Neural cell (in vitro differentiated cells): ENCODE measurements around the gene RNU6-9.

ENCODE experiments used
- CTCF ChIP-seq: fragments of 450-650 bp; IDR thresholded peaks from 2 replicates; pipeline ENCODE4 v1.5.1; 2014; ENCODE audit warnings: antibody characterized with exemption, mild to moderate bottlenecking, moderate library complexity; ENCODE audit not compliant: poor library complexity, severe bottlenecking
- MXI1 ChIP-seq: fragments of 450-650 bp; conservative IDR thresholded peaks from 2 replicates; pipeline ENCODE4 v1.6.1; 2014; ENCODE audit warnings: antibody characterized with exemption, mild to moderate bottlenecking; ENCODE audit not compliant: poor library complexity, severe bottlenecking
- POLR2AphosphoS5 ChIP-seq: IDR thresholded peaks from 2 replicates; pipeline ENCODE4 v1.6.1; 2012
- RAD21 ChIP-seq: fragments of 450-650 bp; conservative IDR thresholded peaks from 2 replicates; pipeline ENCODE4 v1.6.1; 2014; ENCODE audit warnings: antibody characterized with exemption, mild to moderate bottlenecking, moderate library complexity
- REST ChIP-seq: IDR thresholded peaks from 2 replicates; pipeline ENCODE4 v1.6.1; 2012; ENCODE audit warnings: borderline replicate concordance
- TAF1 ChIP-seq: IDR thresholded peaks from 2 replicates; pipeline ENCODE4 v1.6.1; 2012; ENCODE audit warnings: low read depth

GRCh38 chr19:906480-906879 lies 13.2 kb downstream of the RNU6-9 start:
- TF ChIP-seq POLR2AphosphoS5 (no peak), CTCF (no peak), MXI1 (no peak), RAD21 (no peak), TAF1 (no peak), REST (no peak)
